Fibroblast of gingiva (primary cell): Measurements from ENCODE around the gene MAP4K3.
"Not testable (repeated sequence)": the region's sequence is repeated elsewhere in the genome, so short reads cannot be mapped to it uniquely, and the experiment has no call there.

Source experiments
- DNase-seq: peaks from one replicate; pipeline ENCODE4 v3.0.0-alpha.2; 2011; ENCODE audit warnings: low read depth

Gene MAP4K3

DNA sequence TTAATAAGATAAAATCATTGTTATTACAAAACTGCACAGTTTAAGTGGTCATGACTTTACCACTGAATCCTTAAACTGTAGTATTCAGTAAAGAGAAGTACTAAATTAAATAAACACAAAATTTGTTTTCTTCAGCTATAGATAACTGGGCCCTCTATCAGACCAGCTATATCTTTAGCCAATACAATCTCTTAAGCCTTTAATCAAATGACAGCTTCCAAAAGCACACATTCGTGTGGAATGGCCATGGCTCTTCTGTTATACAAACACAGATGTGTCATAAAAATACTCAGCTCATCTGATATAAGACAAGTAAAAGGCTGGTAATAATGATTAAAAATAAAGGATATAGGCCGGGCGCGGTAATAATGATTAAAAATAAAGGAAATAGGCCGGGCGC, 135.7 kb downstream of the MAP4K3 start:
- no peak for DNase-seq

GRCh38 chr2:39300044-39300978, 136.8 kb downstream of the MAP4K3 start:
- DNase-seq, result no peak

GRCh38 chr2:39290433-39290832, 146.7 kb downstream of the MAP4K3 start:
- DNase-seq, result no peak

DNA sequence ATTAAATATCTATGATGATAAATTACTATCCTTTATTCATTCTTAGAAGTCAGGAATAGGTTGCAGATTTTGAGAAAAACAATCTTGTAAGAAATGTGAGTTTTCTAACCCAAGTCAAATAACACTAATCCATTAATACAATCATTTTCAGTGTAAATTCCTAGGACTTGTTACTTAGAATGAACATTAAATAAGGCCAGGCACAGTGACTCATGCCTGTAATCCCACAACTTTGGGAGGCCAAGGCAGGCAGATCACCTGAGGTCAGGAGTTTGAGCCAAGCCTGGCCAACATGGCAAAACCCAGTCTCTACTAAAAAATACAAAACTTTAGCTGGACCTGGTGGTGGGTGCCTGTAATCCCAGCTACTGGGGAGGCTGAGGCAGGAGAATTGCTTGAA, 147.5 kb downstream of the MAP4K3 start:
- no peak for DNase-seq

DNA sequence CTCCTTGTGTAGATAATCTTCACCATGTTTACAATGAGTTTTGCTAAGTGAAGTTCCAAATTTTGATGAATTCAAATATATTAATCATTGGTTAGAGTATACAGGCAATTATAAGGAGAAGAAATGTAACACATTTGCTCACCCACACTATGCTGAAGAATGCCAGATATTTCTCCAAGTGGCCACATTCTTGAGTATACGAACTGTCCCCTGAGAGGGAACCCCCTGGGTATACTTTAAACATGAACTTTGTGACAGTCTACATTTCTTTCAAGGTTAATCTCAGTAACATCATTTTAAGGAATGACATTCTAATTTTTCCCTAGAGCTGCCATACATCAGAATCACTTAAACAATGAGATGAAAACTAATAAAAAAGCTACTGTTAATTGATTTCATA, 153.5 kb downstream of the MAP4K3 start:
- no peak for DNase-seq

DNA sequence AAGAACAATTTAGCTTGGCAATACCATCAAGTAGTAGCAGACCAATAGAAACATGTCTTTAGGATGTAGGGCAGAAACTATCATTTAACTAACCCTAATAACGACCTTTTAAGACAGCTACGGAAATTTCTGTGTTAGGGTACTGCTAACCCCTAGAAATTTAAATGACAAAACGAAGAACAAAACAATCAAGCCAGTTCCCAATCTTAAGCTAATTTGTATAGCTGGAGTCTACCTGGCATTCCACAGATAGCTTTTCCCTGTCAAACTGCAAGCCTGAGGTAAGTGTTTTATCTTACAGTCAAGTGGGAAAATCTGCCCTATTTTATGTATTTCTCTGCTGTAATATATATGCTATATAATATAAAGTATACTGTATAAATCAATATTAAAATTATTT, 155.7 kb downstream of the MAP4K3 start:
- DNase-seq, result no peak

GRCh38 chr2:39275016-39275415, 162.1 kb downstream of the MAP4K3 start:
- DNase-seq, result no peak

- no peak for DNase-seq
These were observed 167.1 kb downstream of the MAP4K3 start for GRCh38 chr2:39269941-39270340.

GRCh38 chr2:39266916-39267434, 170.1 kb downstream of the MAP4K3 start:
- no peak for DNase-seq

DNA sequence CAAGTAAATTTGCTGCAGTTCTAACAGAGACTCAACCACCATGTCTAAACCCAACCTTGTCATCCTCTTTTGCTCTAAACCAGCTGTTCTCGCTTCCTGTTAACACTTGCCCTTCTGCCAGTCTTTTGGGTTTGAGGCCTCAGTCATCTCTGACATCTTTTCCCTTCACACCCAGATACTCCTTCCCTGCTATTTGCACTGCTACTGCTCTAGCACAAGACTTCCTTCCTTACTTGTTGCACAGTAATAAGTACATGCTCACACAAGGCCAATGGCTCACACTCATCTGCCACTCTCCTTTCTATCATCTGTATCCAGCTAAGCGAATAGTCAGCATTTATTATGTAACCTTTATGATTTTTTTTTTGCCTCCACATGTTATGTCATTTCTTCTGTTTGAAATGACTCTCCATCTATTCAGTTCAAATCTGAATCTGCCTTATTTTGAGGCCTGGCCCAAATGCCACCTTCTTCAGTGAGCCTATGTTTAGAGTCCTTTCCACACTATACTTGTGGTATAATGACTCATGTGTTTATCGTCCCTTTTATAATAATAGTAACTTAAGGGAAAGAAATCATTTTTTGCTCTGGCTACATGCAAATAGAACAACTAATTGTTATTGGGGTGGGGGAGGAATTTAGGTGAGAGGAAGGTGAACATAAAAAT, 170.8 kb downstream of the MAP4K3 start:
- DNase-seq, result no peak

DNA sequence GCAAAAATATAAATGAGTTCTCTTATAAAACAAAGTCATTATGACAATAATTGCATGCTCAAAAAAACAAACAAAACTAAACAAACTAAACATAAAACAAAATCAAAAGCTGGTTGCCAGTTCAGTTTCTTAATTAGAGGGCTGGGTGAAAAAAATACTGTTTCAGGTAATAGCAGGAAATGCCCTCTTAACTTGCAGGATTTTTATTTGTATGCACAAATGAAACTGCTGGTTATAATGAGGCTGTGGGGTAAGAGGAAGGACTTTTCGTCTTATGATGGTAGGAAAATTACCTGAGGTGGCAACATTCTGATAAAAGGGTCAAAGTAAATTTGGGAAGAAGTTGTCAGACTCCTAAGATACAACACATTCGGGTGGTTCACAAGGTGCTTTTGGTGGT, 171.8 kb downstream of the MAP4K3 start:
- DNase-seq, result no peak

- no peak for DNase-seq
These were observed 172.4 kb downstream of the MAP4K3 start for GRCh38 chr2:39264733-39265132.

GRCh38 chr2:39260087-39260486, 177.0 kb downstream of the MAP4K3 start:
- DNase-seq, result no peak

GRCh38 chr2:39256040-39256439, 181.0 kb downstream of the MAP4K3 start:
- DNase-seq, result no peak

DNA sequence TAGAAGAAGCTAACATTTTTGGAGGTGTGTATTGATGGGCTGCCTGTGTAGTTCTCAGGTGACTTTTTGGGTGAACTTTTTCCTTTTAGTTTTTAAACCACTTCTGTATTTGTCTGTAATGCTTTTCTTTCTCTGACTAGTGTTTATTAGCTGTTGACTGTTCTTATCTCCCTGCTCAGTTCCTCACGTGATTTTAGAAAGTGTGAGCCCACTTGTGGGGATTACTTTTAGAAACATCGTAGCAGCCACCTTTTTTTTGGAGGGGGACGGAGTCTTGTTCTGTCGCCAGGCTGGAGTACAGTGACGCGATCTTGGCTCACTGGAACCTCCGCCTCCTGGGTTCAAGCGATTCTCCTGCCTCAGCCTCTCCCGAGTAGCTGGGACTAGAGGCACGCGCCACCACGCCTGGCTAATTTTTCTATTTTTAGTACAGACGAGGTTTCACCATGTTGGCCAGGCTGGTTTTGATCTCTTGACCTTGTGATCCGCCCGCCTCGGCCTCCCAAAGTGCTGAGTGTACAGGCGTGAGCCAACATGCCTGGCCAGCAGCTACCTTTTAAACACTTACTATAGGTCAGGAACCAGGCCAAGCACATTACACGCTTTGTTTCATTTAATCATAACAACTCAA, 184.1 kb downstream of the MAP4K3 start:
- no peak for DNase-seq

DNA sequence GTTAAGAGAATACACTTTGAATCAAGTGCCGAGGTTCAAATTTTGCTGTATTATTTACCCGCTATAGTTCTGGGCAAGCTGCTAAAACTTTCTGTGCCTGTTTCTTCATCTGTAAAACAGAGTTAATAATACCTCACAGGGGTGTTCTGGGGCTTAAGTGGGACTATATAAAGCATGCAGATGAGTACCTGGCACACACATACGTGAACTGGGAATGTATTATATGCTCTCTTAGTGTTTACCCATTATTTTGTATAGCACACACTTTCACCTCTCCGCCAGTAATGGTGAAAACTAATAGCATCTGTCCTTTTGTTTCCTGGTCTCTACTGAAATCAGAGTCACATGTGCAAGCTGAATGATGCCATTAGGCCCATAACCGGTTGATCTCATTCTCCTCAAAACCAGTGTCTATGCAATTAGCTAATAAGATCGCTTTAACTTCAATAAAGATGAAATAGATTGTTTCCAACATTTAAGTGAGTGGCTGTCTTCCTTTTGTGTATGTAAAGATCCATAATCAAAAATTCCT, 189.5 kb downstream of the MAP4K3 start:
- DNase-seq, result no peak

DNA sequence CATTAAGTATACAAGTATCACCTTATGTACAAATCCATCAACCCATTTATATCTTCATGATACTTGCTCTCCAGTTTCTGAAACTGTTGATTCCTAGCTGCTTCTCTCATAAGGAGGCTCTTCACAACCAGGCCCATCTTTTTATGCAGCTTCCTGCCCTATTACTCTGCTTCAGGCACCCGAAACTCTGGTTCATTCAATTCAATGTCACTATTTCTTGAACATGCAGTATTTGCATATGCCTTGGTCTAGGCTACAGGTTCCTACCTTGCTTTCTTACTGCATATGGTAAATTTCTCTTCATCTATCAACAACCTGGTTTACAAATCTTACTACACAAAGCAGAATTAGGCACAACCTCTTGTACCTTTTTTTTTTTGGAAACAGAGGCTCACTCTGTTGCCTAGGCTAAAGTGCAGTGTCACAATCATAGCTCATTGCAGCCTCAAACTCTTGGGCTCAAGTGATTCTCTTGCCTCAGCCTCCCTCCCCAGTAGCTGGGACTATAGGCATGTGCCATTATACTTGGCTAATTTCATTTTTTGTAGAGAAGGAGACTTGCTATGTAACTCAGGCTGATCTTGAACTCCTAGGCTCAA, 190.6 kb downstream of the MAP4K3 start:
- no peak for DNase-seq

DNA sequence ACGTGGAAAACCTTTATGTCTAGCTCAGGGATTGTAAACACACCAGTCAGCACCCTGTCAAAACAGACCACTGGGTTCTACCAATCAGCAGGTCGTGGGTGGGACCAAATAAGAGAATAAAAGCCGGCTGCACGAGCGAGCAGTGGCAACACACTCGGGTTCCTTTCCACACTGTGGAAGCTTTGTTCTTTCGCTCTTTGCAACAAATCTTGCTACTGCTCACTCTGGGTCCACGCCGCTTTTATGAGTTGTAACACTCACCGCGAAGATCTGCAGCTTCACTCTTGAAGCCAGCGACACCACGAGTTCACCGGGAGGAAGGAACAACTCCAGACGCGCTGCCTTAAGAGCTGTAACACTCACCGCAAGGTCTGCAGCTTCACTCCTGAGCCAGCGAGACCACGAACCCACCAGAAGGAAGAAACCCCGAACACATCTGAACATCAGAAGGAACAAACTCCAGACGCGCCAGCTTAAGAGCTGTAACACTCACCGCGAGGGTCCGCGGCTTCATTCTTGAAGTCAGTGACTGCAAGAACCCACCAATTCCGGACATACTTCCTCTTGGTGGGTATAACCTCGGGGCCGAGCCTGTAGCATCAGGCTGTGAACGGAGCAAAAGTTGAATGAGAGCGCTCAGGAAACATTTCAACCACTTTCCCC, 192.0 kb downstream of the MAP4K3 start:
- not testable (repeated sequence) for DNase-seq

DNA sequence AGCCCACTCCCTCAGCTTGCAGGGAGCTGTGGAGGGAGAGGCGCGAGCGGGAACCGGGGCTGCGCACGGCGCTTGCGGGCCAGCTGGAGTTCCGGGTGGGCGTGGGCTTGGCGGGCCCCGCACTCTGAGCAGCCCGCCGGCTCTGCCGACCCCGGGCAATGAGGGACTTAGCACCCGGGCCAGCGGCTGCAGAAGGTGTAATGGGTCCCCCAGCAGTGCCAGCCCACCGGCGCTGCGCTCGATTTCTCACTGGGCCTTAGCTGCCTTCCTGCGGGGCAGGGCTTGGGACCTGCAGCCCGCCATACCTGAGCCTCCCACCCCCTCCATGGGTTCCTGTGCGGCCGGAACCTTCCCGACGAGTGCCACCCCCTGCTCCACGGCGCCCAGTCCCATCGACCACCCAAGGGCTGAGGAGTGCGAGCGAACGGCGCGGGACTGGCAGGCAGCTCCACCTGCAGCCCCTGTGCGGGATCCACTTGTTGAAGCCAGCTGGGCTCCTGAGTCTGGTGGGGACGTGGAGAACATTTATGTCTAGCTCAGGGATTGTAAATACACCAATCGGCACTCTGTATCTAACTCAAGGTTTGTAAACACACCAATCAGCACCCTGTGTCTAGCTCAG, 192.7 kb downstream of the MAP4K3 start:
- not testable (repeated sequence) for DNase-seq

GRCh38 chr2:39243469-39244123, 193.5 kb downstream of the MAP4K3 start, which contains the start of gene CDKL4:
Gene CDKL4, minus strand, starts transcription at chr2:39243970.
- no peak for DNase-seq
